Epithelial cell of esophagus (primary cell): ENCODE results near the gene ECE1.

Source experiments
- DNase-seq: peaks from one replicate; pipeline ENCODE4 v3.0.0; 2010; ENCODE audit warnings: low read depth
- H3K4me3 ChIP-seq: 2 replicates; pipeline ENCODE4 v1.5.1; 2011; ENCODE audit warnings: mild to moderate bottlenecking, low read length, control low read depth
- CTCF ChIP-seq: IDR thresholded peaks from 2 replicates; pipeline ENCODE4 v1.5.1; 2011; ENCODE audit warnings: low read depth, mild to moderate bottlenecking, low read length, control low read depth, inconsistent platforms; ENCODE audit not compliant: insufficient read depth; ENCODE audit errors: missing control alignments

Gene ECE1

GRCh38 chr1:21238141-21238800, 52.0 kb downstream of the ECE1 start:
- no peak for TF ChIP-seq CTCF
- DNase-seq = peak; percentile 89

GRCh38 chr1:21237446-21238088, 52.7 kb downstream of the ECE1 start:
- no peak for DNase-seq
- no peak overlapping the region for H3K4me3 ChIP-seq
- no peak for TF ChIP-seq CTCF

More at GRCh38 chr1:21238141-21238800, 52.0 kb downstream of the ECE1 start:
- no peak overlapping the region for H3K4me3 ChIP-seq

GRCh38 chr1:21236178-21236577, 54.1 kb downstream of the ECE1 start:
- no peak for DNase-seq
- H3K4me3 ChIP-seq = no peak overlapping the region
- no peak for TF ChIP-seq CTCF

- TF ChIP-seq CTCF = no peak
- H3K4me3 ChIP-seq = no peak overlapping the region
- DNase-seq = peak; percentile 27
Measured at GRCh38 chr1:21234779-21235178, 55.5 kb downstream of the ECE1 start.

GRCh38 chr1:21233490-21233889, 56.8 kb downstream of the ECE1 start:
- DNase-seq = no peak
- no peak for TF ChIP-seq CTCF
- H3K4me3 ChIP-seq = no peak overlapping the region

GRCh38 chr1:21232044-21232443, 58.2 kb downstream of the ECE1 start:
- DNase-seq = peak; percentile 67
- H3K4me3 ChIP-seq = no peak overlapping the region
- peak; percentile 70 for TF ChIP-seq CTCF
